ENCODE measurements around the gene TMUB2.

The TMUB2 gene

DNA sequence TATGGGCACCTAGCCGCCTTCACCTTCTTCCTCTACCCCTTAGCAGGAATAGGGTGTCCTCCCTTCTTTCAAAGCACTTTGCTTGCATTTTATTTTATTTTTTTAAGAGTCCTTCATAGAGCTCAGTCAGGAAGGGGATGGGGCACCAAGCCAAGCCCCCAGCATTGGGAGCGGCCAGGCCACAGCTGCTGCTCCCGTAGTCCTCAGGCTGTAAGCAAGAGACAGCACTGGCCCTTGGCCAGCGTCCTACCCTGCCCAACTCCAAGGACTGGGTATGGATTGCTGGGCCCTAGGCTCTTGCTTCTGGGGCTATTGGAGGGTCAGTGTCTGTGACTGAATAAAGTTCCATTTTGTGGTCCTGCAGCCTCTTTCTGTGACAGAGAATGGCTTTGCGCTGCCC is 4.6 kb downstream of the TMUB2 start:
- no peak for DNase-seq (ENCODE audit: low read depth)
- H3K4me3 ChIP-seq (ENCODE audit: low read length): no peak overlapping the region

GRCh38 chr17:44191941-44192496 is 5.2 kb downstream of the TMUB2 start:
- TF ChIP-seq, protein P1, sequence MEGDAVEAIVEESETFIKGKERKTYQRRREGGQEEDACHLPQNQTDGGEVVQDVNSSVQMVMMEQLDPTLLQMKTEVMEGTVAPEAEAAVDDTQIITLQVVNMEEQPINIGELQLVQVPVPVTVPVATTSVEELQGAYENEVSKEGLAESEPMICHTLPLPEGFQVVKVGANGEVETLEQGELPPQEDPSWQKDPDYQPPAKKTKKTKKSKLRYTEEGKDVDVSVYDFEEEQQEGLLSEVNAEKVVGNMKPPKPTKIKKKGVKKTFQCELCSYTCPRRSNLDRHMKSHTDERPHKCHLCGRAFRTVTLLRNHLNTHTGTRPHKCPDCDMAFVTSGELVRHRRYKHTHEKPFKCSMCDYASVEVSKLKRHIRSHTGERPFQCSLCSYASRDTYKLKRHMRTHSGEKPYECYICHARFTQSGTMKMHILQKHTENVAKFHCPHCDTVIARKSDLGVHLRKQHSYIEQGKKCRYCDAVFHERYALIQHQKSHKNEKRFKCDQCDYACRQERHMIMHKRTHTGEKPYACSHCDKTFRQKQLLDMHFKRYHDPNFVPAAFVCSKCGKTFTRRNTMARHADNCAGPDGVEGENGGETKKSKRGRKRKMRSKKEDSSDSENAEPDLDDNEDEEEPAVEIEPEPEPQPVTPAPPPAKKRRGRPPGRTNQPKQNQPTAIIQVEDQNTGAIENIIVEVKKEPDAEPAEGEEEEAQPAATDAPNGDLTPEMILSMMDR (conservative IDR thresholded peaks at IDR 0.05; ENCODE audit: low read depth, low read length): no peak
- DNase-seq (ENCODE audit: low read depth): no peak
- H3K4me3 ChIP-seq (ENCODE audit: low read length): no peak overlapping the region

More for the DNA sequence above, 4.6 kb downstream of the TMUB2 start:
- TF ChIP-seq, protein P1 (conservative IDR thresholded peaks at IDR 0.05; ENCODE audit: low read depth, low read length): no peak

DNA sequence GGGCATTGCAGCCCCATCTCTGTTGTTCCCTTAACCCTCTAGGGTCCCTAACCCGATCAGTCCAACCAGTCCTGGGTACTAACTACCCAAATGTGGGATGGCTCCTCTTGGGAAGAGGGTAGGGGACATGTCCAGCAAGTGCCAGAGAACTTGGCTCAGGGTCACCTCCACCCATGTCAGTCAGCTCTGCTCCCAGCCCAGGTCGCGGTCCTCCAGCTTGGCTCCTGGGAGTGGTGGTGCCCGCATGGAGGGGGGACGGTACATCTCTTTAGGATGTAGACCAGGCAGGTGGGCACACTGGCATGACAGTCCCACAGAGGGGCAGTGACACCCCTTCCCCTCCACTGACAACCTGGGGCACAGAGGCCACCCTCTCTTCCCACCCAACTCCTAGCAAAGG is 6.0 kb downstream of the TMUB2 start:
- H3K4me3 ChIP-seq (ENCODE audit: low read length): no peak overlapping the region
- TF ChIP-seq, protein P1 (conservative IDR thresholded peaks at IDR 0.05; ENCODE audit: low read depth, low read length): no peak
- no peak for DNase-seq (ENCODE audit: low read depth)

DNA sequence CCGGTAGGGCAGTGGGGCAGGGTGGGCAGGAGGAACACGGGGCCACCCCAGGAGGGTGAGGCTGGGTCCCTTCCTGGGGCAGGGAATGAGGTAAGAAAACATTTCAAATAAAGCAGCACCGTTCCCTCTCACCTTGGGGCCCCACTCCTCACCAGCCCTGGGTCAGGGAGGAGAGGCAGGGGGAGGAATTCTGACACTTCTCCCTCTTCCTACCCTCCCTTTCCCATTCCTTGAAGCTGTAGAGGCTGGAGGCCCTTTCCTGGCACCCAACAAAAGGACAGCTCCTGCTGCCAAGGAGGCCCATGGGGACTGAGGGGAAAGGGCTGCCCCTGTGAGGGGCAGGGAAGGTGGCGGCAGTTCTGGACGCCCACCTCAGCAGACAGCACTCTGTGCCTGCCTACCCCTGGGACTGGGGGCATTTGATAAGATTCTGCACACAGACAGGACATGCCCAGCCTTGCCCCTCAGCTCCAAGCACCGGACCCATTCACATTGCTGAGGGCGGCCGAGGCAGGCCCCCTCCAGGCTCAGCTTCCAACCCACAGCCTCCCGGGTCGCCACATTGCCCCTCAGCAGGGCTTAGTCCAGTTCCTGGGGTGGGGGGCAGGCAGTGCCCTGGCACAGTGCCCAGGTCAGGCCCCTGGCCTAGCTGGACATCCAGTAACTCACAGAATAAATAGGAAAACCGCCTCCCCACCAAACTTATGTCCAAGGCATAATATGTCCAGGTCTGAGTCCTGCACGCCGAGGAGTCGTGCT is 6.7 kb downstream of the TMUB2 start:
- TF ChIP-seq, protein P1 (conservative IDR thresholded peaks at IDR 0.05; ENCODE audit: low read depth, low read length): no peak
- no peak overlapping the region for H3K4me3 ChIP-seq (ENCODE audit: low read length)
- DNase-seq (ENCODE audit: low read depth): no peak

- DNase-seq (ENCODE audit: low read depth): no peak
- H3K4me3 ChIP-seq (ENCODE audit: low read length): no peak overlapping the region
- TF ChIP-seq, protein P1 (conservative IDR thresholded peaks at IDR 0.05; ENCODE audit: low read depth, low read length): no peak
These were observed 10.3 kb downstream of the TMUB2 start for GRCh38 chr17:44197107-44197506.

DNA sequence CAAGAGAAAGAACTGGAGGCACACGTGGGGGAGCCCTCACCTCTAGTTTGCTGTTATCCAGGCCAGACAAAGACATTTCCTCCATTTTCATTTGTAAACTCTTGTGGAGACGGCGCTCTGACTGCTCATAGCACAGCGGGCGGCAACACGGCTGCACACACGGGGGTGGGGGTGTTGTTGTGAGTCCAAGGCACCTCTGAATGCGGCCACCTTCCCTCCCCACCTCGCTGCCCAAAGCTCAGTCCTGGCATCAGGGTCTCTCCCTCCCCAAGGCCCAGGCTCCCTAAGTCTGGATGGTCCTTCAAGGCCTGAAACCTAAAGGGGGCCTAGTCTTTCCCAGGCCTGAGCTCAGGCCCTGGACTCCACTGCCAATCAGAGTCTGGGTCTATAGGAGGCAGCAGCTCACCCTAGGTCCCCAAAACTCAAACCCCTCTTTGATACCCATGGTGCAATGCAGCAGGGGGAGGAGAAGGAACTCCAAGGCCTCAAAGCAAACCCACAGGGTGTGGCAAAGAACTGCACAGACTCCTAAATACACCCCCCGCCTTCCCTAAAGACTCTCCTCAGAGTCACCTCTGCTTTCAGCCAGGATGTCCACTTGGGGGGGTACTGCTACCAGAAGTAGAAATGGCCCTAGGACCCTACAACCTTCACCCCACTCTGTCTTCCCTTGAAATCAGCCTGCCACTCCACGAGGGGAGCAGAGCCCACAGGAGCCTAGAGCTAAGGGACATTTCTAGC is 11.4 kb downstream of the TMUB2 start:
- TF ChIP-seq, protein P1 (conservative IDR thresholded peaks at IDR 0.05; ENCODE audit: low read depth, low read length): no peak
- peak overlapping the region; percentile 80 for H3K4me3 ChIP-seq (ENCODE audit: low read length)
- DNase-seq (ENCODE audit: low read depth): no peak

Data from retinal pigment epithelial cell (primary cell).